Tibial nerve (tissue), 4 donors: ENCODE measurements around the gene MTRF1L. TPM values are rescaled to one million over a fixed set of nuclear protein-coding genes. Genes with fewer than 3 reads are reported as not detected.
"Not testable (repeated sequence)": the region's sequence is repeated elsewhere in the genome, so short reads cannot be mapped to it uniquely, and the experiment has no call there.

Source experiments
- DNase-seq, 2 donors: peaks; one replicate each; pipeline ENCODE4 v3.0.0-alpha.2; 2019; ENCODE audit warnings: low spot score in 2 of 2
- H3K27ac ChIP-seq, 4 donors: fragments of 200-600 bp; sonication (generic) in 3 of 4; one replicate each; pipeline ENCODE4 v1.5.1; 2017 to 2019; ENCODE audit warnings: mild to moderate bottlenecking in 1 of 4
- H3K27me3 ChIP-seq, 2 donors: fragments of 200-600 bp; sonication (generic) in 1 of 2; one replicate each; pipeline versions ENCODE4 v1.5.1 to v1.6.0; 2017 to 2019
- H3K36me3 ChIP-seq, 3 donors: fragments of 200-600 bp; sonication (generic); one replicate each; pipeline ENCODE4 v1.5.1; 2018 to 2019
- H3K4me1 ChIP-seq, 4 donors: fragments of 200-600 bp; sonication (generic) in 3 of 4; one replicate each; pipeline ENCODE4 v1.5.1; 2017 to 2019
- H3K4me3 ChIP-seq, 4 donors: fragments of 200-600 bp; sonication (generic) in 3 of 4; one replicate each; pipeline ENCODE4 v1.5.1; 2017 to 2019; ENCODE audit warnings: mild to moderate bottlenecking in 1 of 4, moderate library complexity in 1 of 4
- H3K9me3 ChIP-seq, 4 donors: fragments of 200-600 bp; sonication (generic) in 3 of 4; one replicate each; pipeline ENCODE4 v1.5.1; 2017 to 2019
- EP300 ChIP-seq, 2 donors: sonication (generic); formaldehyde crosslinking; IDR thresholded peaks; one replicate each; pipeline ENCODE4 v1.6.1; 2017; ENCODE audit warnings: antibody characterized with exemption in 2 of 2, mild to moderate bottlenecking in 1 of 2
- POLR2A ChIP-seq, 2 donors: fragments of 450-650 bp; IDR thresholded peaks; one replicate each; pipeline ENCODE4 v1.6.1; 2017; ENCODE audit warnings: antibody characterized with exemption in 2 of 2, mild to moderate bottlenecking in 2 of 2, moderate library complexity in 2 of 2
- WGBS, 2 donors: methylation state at CpG; one replicate each; pipeline ENCODE4 v1.1.5; 2018; 5-methylcytosine and 5-hydroxymethylcytosine counted together
- total RNA-seq, 4 donors: library from RNA; depleted of rRNA; stranded (reverse); fragments of >200 nt; gene quantifications; one replicate each; pipeline ENCODE4 v1.1.0, GENCODE V29; 2016
- TF ChIP-seq, protein P1 (sequence below), 5 experiments: fragments of 200-600 bp in 3 of 5; fragments of 450-650 bp in 2 of 5; sonication (generic) in 3 of 5; IDR thresholded peaks; one replicate each; pipeline ENCODE4 v1.5.1; 2016 to 2019; ENCODE audit warnings: antibody characterized with exemption in 5 of 5, mild to moderate bottlenecking in 3 of 5, moderate library complexity in 2 of 5

The MTRF1L gene
- total RNA-seq, 4 donors from 2014 or later, result 10.6 to 22.3 (median 12.4) TPM

DNA sequence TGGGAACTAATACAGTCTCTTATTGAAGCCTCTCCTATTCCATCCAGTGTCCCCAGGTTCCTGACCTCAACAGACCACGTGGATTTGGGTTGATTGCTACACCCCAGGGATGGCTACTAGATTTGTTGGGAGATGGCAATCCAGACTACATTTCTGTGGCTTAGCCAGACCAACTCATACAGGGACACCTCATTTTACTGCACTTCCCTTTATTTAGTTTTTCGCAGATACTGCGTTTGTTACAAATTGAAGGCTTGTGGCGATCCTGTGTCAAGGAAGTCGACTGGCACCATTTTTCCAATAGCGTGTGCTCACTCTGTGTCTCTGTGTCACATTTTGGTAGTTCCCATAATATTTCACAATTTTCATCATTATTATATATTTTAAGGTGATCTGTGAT lies 10.3 kb upstream of the MTRF1L start:
- no peak for DNase-seq
- Histone ChIP-seq H3K27ac (no peak overlapping the region), H3K36me3 (no peaks in the 10 kb centered on the region), H3K4me3 (no peak overlapping the region), H3K27me3 (no peaks in the 10 kb centered on the region), H3K9me3 (no peaks in the 10 kb centered on the region), H3K4me1 (no peaks in the 10 kb centered on the region)
- TF ChIP-seq POLR2A (IDR thresholded peaks at IDR 0.05) (no peak), EP300 (IDR thresholded peaks at IDR 0.05) (no peak)
- TF ChIP-seq, protein P1, sequence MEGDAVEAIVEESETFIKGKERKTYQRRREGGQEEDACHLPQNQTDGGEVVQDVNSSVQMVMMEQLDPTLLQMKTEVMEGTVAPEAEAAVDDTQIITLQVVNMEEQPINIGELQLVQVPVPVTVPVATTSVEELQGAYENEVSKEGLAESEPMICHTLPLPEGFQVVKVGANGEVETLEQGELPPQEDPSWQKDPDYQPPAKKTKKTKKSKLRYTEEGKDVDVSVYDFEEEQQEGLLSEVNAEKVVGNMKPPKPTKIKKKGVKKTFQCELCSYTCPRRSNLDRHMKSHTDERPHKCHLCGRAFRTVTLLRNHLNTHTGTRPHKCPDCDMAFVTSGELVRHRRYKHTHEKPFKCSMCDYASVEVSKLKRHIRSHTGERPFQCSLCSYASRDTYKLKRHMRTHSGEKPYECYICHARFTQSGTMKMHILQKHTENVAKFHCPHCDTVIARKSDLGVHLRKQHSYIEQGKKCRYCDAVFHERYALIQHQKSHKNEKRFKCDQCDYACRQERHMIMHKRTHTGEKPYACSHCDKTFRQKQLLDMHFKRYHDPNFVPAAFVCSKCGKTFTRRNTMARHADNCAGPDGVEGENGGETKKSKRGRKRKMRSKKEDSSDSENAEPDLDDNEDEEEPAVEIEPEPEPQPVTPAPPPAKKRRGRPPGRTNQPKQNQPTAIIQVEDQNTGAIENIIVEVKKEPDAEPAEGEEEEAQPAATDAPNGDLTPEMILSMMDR (IDR thresholded peaks at IDR 0.05), result no peak
- WGBS, 2 donors, result 88 to 91% methylated on average over 6 of the region's 6 CpGs

DNA sequence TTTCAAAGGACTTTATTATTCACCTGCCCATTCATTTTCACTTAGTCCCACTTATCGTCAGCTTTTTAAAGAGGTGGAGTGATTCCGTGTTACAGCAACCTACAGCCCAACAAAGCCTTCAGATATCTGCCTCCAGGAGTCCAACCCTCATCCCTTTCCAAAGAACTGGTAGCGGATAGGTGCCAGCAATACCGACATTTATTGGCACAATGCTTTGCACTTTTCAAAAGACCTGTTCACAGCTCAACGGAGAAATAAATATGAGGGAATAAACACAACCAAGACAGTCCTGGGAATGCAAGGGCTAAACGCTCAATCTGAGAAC lies 819 bp upstream of the MTRF1L start:
- H3K9me3 ChIP-seq, result no peaks in the 10 kb centered on the region
- H3K4me1 ChIP-seq, result peaks cover 0 to 50% (median 16%) of the 10 kb centered on the region in 4 donors
- TF ChIP-seq, protein P1 (IDR thresholded peaks at IDR 0.05), result no peak
- TF ChIP-seq POLR2A (IDR thresholded peaks at IDR 0.05) (no peak), EP300 (IDR thresholded peaks at IDR 0.05) (no peak)
- no peaks in the 10 kb centered on the region for H3K36me3 ChIP-seq
- 1 to 2% methylated on average over 6 of the region's 6 CpGs for WGBS, 2 donors
- H3K27me3 ChIP-seq, result no peaks in the 10 kb centered on the region
- peak overlapping the region; percentile 73 to 87 (median 84) for H3K27ac ChIP-seq
- no peak for DNase-seq
- peak overlapping the region; percentile 63 to 72 (median 68) for H3K4me3 ChIP-seq

DNA sequence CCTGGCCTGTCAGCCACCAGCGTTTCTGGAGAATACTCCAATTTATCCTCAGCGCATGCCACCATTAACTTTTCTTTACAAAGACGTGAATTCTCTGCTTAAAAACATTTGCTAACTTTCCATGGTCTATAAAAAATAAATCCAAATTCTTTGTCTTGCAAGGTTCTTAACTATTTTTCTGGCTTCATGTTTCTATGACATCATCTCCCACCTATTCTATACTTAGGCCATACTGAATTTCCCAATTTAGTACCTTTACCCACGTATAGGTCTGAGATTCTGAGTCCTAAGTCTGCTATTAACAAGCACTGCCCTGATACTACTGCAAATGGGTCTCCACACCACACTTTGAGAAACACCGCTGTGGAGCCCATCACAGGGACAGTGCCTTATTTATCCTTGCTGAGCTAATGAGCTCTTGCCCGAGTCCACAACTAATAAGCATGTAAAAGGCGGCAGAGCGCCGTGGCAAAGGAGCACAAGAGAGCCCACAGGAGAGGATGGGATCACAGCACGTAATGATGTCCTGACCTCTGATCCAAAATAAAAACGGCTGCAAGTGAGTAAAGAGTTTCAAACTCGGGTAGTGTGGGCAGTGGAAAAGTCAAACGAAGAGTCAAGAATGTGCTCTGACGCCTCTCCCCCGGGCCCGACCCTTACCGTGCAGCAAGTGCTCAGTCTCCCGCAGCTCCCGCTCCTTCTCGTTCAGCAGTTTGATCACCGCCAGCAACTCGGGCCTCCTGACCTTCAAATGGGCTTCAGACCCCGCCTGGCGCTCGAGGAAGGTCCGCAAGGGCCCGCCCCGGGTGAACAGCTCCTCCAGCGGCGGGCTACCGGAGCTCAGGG lies 519 bp downstream of the MTRF1L start:
- peaks cover 0 to 9% (median 0%) of the 10 kb centered on the region in 3 donors for H3K36me3 ChIP-seq
- TF ChIP-seq POLR2A (IDR thresholded peaks at IDR 0.05) (no peak), EP300 (IDR thresholded peaks at IDR 0.05) (no peak)
- TF ChIP-seq, protein P1 (IDR thresholded peaks at IDR 0.05), result no peak
- H3K27ac ChIP-seq, result peak overlapping the region; percentile 73 to 87 (median 84)
- H3K4me3 ChIP-seq, result peak overlapping the region; percentile 63 to 72 (median 68)
- peaks cover 0 to 57% (median 16%) of the 10 kb centered on the region in 4 donors for H3K4me1 ChIP-seq
- H3K9me3 ChIP-seq, result no peaks in the 10 kb centered on the region
- WGBS, 2 donors, result 3 to 4% methylated on average over 17 to 20 of the region's 31 CpGs
- no peaks in the 10 kb centered on the region for H3K27me3 ChIP-seq
- DNase-seq, result no peak

DNA sequence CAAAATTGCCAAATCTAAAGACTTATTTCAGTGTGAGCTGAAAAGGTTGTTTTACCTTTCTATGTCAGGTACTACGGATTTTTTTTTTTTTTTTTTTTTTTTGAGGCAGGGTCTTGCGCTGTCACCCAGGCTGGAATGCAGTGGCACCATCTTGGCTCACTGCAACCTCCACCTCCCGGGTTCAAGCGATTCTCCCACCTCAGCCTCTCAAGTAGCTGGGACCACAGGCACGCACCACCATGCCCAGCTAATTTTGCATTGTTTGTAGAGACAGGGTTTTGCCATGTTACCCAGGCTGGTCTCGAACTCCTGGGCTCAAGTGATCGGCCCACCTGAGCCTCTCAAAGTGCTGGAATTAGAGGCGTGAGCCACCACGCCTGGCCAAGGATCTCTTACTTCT lies 1.7 kb downstream of the MTRF1L start:
- not testable (repeated sequence) for H3K27me3 ChIP-seq, H3K9me3 ChIP-seq, H3K27ac ChIP-seq, H3K4me3 ChIP-seq, DNase-seq
- WGBS, 2 donors, result 92% methylated on average over 9 of the region's 9 CpGs
- peaks cover 0 to 57% (median 16%) of the 10 kb centered on the region in 4 donors for H3K4me1 ChIP-seq
- peaks cover 0 to 16% (median 0%) of the 10 kb centered on the region in 3 donors for H3K36me3 ChIP-seq

DNA sequence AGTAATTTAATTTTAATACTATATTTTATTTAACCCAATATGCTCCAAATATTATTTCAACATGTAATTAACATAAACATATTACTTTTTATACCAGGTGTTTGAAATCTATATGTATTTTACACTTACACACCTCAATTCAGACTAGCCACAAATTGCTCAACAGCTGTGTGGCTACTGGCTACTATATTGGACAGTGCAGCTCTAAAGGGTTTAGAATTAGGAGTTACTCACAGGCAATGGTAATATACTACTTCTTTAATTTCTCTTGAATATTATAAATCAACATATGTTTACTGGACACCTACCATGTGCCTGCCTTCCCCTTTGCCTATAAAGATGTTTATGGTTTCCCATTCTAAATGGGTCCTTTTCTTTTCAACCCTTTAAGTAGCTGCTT lies 2.3 kb downstream of the MTRF1L start:
- TF ChIP-seq EP300 (IDR thresholded peaks at IDR 0.05), result no peak
- TF ChIP-seq POLR2A (IDR thresholded peaks at IDR 0.05), result no peak
- TF ChIP-seq, protein P1 (IDR thresholded peaks at IDR 0.05), result no peak
- H3K36me3 ChIP-seq, result peaks cover 0 to 20% (median 0%) of the 10 kb centered on the region in 3 donors
- no peak overlapping the region for H3K4me3 ChIP-seq
- DNase-seq, result no peak
- H3K27me3 ChIP-seq, result no peaks in the 10 kb centered on the region
- H3K27ac ChIP-seq, result no peak overlapping the region
- H3K4me1 ChIP-seq, result peaks cover 0 to 57% (median 16%) of the 10 kb centered on the region in 4 donors
- H3K9me3 ChIP-seq, result no peaks in the 10 kb centered on the region

DNA sequence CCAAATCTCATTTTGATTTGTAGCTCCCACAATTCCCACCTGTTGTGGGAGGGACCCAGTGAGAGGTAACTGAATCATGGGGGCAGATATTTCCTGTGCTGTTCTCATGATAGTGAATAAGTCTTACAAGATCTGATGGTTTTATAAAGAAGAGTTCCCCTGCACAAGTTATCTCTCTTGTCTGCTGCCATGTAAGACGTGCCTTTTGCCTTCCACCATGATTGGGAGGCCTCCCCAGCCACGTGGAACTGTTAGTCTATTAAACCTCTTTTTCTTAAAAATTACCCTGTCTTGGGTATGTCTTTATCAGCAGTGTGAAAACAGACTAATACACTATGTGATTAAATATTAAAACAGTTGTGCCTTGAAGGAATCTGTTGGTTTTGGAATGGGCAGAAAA lies 3.0 kb downstream of the MTRF1L start:
- H3K27ac ChIP-seq, result not testable (repeated sequence)

More for the DNA sequence above, 3.0 kb downstream of the MTRF1L start:
- H3K4me3 ChIP-seq, DNase-seq, H3K27me3 ChIP-seq, H3K9me3 ChIP-seq: not testable (repeated sequence)
- Histone ChIP-seq H3K36me3 (peaks cover 0 to 20% (median 0%) of the 10 kb centered on the region in 3 donors), H3K4me1 (peaks cover 0 to 56% (median 16%) of the 10 kb centered on the region in 4 donors)
- WGBS, 2 donors, result 80 to 86% methylated on average over 2 of the region's 2 CpGs
